Fibroblast of peridontal ligament (primary cell): ENCODE results near the gene KLHL25.
"Not testable (repeated sequence)": the region's sequence is repeated elsewhere in the genome, so short reads cannot be mapped to it uniquely, and the experiment has no call there.

Experiments
- DNase-seq: peaks from one replicate; pipeline ENCODE4 v3.0.0-alpha.2; 2010; ENCODE audit errors: extremely low read depth

The KLHL25 gene

DNA sequence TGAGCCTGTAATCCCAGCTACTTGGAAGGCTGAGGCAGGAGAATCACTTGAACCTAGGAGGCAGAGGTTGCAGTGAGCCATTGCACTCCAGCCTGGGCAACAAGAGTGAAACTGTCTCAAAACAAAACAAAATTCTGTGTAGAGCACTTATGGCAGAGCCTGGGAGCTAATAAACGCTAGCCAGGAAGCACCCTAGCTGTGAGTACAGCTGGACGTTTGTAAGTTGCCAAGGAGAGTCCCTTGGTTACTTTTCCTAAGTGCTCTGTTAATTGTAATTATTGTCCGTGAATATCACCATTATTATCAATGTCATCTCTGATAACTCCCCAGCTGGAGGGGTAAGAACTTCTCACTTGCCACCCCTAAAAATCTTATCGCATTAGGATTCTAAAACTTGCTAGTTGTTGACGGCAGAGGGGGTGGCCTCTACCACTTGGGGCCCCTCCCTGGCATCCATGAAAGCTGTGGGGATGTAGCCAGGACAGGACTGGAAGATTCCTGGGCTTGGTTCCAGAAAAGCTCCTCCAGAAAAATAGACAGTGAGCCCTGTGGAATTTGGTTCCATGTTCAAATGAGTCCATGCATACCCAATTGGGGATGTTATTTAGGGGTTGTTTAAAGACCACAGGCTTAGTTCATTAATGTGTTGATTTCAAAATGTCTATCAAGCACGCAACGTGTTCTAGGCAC lies 9.9 kb upstream of the KLHL25 start:
- no peak for DNase-seq

DNA sequence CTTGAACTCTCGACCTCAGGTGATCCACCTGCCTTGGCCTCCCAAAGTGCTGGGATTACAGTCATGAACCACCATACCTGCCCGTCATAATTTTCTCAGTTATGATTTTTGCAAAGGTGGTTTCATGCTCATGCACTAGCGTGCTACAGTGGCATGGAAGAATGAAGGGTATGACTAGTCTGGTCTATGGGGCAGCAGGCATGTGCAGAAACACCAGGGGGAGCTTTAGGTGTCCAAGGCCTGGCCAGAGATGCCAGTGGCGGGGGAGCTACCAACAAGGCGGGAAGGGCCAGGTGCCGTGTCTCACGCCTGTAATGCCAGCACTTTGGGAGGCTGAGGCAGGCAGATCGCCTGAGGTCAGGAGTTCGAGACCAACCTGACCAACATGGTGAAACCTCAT lies 7.9 kb upstream of the KLHL25 start:
- DNase-seq, result not testable (repeated sequence)

DNA sequence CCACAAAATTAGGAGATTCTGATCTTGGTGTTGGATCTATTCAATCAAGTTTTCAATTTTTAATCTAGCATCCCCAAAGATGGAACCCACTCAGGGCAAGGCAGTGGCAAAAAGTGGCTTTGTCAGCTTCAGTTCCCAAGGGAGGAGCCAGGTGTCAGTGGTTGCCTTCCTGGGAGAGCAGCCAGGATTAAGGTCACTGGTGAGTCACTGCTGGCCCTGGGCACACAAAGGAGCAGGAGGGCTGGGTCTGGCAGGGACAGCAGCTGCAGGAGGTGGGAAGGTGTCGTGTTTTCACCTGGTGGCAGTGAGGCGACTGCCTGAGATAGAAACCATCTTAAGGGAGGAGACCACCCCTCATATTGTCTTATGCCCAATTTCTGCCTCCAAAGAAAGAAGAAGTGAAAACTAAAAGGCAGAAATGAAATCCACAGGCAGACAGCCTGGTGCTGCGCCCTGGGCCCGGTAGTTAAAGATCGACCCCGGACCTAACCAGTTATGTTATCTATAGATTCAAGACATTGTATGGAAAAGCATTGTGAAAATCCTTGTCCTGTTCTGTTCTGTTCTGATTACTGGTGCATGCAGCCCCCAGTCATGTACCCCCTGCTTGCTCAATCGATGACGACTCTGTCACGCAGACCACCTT lies 5.9 kb upstream of the KLHL25 start:
- no peak for DNase-seq

DNA sequence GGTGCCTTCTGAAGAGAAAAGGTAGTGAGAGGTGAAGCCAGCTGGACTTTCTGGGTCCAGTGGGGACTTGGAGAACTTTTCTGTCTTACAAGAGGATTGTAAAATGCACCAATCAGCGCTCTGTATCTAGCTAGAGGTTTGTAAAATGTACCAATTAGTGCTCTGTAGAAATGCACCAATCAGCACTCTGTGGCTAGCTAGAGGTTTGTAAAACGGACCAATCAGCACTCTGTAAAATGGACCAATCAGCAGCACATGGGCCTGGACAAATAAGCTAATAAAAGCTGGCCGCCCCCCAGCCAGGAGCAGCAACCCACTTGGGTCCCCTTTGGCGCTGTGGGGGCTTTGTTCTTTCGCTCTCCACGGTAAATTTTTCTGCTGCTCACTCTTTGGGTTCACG lies 1.6 kb upstream of the KLHL25 start:
- DNase-seq, result not testable (repeated sequence)

DNA sequence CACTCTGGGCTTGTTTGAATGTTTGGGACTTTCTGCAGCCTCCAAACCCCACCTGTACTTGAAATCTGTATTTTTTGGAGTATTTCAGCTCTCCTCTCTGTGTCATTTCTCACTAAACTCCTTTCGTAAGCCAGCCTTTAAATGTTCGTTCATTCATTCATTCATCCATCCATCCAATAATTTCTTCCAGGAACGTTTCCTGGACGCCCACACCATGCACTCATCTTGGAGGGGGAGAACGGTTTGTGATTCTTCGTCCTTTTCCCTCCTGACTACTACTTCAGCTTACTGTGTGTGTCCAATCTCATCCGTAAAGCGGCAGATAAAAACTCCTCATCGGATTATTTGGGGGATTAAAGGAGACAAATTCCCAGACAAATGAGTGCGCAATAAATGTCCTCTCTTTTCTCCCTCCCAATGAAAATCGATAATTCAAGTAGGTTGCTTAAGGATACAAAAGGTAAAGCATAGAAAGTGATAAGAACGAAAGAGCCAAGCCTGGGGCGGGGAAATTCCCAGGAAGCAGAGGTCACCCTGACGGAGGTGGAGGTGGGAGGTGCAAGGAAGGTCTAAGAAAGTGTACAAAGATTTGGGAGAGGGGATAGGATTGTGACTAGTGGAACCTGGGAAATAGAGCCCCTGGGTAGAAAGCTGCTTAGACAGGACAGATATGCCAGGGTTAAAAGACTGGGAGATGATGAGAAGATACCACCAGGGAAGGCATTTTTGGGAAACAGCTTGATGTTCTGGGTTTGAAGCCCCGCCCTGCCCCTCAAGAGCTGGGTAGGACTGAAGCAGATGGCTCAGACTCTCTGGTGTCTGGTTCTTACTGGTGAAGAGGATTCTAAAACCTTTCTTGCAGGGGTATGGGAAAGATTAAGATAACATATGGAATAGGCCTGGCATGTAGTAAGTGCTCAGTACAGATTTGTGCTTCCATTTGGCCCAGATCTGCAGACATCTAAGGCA lies 896 bp upstream of the KLHL25 start:
- no peak for DNase-seq

DNA sequence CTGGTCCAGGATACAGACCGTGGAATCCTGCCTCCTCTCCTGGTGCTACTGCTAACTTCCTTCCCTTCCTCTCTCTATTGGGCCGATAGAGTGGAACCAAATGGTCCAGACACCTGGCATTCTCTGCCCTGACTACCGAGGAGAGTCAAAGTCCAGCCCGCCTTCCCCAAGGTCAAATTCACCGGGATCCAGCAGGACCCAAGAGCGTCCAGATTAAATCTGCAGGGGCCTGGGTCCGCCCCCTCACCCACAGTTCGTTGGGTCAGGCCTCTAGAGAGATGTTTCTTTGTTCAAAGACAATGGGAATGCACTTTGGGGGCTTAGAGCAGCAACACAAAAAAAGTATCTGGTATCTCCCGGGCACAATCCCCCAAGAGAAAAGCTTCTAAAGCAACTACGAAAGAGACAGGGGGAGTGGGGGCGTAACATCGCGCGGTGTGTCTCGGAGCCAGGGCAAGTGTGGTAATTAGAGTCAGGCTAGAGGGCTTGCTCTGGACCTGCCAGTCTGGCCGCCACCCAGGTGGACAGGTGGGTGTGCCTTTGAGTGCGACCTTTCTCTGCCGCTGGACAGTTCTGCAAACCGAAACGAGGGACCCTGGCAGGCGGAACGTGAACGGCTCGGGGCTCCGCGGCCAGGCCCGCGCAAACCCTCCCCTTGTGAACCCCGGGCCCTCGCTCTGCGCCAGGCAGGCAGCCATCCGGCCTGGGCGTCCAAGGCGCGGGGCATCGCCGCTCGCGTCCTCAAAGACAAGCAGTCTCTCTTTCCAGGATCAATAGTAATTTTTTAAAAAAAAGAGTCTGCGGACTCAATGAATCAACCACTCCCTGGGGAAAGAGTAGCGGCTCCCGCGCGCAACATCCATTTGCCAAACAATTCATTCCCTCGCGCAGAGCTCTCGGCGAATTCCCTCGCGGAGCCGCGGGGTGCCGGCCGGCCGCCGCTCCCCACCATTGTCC lies 806 bp downstream of the KLHL25 start:
- DNase-seq, result peak; percentile 56

DNA sequence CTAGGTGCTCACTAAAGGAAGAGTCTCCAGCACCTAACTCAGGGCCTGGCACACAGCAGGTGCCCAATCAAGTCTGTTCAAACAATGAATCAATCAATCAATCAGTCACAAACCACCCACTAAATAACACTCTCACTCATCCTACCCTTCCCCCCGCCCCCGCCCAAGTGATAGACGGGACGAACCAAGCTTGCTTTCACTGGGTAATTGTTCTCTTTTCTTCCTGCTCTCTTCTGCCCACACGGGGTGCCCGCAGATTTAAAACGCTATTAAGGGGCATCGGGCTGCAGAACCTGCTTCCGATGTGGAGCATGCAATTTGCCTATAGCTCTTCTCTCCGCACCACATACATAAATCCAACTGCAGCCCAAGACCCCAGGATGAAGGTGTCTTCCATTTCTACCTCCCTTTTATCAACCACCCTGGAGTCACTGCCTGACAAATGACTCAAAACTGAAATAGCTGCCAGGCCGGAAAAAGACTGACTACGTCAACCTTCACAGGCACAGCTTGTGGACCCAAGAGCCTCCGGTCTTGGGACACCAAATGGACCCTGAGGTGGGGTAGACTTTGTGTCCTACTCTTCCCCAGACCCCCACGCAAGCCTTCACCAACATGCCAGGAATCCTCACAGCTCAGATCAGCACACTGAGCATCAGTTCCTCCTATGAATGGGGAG lies 1.7 kb downstream of the KLHL25 start:
- no peak for DNase-seq

DNA sequence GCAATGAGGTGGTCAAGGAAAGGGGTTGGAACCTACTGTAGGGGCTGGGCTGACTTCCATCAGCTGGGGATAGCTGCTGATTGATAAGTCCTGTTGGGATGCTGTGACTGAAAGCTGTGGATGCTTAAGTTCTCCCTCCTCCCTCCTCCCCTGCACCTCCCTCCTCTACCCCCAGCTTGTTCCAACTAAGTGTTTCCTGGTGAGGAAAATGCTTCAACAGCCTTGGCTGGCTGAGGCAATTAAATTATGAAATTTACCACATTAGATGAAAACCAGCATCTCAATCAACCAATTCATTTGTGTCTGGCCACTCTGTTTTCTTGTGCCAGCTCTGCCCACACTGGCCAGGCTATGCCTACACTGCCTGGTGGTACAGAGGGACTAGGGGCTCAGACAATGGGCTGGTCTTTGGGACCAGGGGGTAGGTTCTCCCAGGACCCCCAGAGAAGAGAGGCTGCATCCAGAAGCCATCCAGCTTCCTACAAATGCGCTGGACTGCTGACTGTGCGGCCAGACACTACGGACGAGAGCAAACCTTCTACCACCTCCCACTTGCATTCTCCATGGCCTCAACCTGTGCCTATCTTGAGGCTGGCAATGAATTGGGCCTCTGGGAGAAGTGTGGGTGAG lies 2.5 kb downstream of the KLHL25 start:
- DNase-seq, result no peak

DNA sequence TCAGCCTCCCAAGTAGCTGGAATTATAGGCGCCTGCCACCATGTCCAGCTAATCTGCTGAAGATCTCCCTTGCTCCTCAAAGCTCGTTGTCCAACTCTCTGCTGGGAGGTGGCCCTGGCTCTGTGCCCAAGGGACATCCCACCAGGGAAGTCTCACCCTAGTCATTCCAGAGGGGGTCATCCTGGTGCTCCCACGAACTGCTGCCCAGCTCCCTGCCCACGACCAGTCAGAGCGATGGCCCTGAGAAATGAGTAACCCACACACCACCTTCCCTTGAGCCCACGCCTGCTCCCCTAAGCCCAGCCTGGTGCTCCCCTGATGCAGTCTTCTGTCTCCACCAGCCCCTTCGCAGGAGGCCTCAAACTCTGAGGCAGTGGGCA lies 5.2 kb downstream of the KLHL25 start:
- DNase-seq, result no peak

DNA sequence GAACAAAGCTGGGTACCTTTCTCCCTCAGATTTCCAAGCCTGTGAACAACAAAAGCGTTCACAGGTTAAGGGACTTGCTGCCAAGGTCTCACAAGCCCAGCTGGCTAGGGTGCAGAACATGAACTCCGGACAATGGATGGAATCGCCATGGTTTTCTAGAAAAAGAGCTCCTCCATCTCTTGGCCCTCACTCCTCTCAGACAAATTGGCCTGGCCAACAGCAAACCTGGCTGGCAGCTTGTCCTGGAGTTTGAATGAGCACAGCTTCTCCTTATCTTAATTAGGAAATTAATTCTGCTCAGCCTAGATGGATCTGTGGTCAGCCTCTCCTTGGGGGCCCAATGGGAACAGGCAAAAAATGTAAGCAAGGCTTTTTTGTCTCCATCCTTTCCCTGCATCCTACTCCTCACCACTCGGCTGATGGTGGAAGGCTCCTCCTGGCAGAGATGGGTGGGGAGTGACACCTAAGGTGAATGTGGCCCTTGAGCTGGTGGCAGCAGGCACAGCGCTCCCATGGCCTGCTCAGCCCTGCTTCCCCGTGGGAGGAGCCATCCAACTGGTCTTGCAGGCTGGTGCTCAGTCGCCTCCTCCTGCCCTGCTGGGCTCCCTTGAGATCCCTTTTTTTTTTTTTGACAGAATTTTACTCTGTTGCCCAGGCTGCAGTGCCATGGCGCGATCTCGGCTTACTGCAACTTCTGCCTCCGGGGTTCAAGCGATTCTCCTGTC lies 5.8 kb downstream of the KLHL25 start:
- DNase-seq, result no peak

DNA sequence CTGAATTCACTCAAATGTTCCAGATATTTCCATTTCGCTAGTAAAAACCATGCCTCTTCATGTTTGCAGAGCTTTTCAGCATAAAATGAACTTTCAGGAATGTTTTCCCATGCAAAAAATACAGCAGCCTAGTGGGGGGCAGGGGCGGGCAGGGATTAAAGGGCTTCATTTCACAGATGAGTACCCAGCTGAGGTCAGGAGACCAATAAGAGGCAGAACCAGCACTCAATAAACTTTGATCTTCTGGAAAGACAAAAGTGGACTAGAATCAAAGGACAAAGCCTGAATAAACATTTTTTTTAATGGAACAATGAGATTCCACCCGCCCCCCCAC lies 8.0 kb downstream of the KLHL25 start:
- no peak for DNase-seq

DNA sequence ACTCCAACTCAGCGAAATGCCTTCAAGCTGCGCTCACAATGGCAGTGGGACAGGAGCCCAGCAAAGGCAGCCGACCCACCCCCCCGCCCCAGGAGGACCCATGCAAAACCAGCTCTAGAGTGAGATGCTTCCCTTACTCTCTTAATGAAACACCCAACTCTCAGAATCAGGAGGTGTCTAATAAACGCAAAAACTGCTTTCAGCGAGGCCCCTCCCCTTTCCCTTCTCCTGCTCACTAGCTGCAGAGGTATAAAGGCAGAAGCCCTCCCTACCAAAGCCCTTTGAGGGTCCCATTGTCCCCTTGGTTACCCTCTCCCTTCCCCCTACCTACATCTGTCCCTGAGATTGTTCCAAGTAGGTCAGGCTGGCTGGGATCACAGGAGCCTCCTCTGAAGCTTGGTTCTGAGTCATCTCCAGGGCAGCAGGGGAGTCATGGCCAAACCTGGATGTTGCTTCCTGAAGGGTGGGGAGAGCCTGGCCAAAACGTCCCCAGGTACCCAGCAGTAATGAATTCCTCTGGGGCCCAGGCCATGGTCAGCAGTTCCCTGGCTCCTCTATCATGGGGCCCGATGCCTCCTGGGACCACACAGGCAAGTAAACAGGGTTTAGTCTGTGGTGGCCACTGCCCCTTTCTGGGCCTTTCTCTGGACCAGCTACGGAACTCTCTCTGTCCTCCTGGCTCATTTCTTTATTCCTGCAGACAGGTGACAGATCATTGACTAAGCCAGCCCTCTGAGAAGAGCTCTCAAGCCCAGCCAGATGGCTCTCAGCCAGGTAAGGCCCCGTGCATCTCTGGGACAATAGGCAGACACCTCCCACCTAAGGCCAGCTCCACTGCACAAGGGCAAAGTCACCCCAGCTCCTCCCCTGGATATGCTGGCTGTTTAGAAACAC lies 8.6 kb downstream of the KLHL25 start:
- DNase-seq, result no peak

DNA sequence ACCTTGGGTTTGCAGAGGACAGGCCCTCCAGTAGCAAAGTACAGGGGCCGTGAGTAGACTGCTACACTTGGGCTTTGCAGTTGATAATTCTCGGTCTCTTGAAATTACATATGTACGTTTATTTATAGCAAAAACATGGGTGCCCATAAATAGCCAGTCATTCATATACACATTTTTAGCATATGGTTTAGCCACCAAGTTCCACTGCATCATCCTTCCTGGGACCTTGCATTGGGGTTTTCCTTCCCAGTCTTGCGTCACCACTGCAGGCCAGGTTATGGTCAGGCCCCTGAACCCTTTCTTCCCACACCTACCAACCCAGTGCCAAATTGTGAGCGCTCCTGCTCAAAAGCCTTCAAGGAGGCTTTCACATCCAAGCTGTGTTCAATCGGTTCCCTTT lies 12.7 kb downstream of the KLHL25 start:
- no peak for DNase-seq

DNA sequence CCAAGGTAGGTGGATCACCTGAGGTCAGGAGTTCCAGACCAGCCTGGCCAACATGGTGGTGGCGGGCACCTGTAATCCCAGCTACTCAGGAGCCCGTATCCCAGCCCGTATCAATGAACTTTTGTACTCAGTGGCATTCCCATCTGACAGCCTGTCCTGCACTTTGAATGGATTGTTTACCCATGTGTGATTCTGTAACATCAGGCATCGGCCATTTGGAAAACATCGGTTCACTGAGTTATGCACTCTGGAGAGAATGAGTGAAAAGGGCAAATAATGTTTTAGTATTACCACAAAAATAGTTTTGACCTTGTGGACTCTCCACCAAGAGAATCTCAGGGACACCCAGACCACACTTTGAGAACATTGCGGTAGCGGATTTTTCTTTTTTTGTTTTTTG lies 13.6 kb downstream of the KLHL25 start:
- no peak for DNase-seq

DNA sequence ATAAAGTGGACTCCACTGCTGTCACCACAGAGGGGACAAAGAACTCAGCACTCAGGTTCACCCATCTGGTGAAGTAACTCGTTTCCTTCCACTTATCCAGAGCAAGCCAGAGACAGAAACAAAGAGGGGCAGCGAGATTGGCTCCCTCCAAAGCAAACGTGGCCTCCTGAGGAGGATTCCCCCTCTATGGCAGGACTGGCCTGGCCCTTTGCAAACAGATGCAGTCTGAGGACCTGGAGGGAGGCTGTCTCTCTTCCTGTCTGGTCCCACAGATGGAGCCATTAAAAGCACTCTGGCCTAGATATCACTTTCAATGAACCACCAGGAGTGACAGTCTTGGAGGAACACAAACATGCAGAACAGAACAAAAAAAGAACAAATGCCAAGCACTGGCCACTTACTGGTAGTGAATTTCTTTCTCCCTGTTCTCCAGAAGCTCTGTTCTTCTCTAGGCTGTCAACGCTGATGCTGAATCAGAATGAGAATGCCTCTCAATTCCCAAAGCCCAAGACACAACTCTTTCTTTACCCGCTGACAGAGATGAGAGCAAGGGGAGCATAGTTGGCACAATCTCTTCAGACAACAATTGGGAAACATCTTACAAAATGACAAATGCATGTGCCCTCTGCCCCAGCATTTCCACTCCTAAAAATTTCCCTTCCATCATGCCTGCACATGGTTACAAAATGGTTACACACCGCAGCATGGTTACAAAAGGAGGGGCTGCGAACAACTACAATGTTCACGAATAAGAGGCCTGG lies 14.3 kb downstream of the KLHL25 start:
- DNase-seq, result no peak

DNA sequence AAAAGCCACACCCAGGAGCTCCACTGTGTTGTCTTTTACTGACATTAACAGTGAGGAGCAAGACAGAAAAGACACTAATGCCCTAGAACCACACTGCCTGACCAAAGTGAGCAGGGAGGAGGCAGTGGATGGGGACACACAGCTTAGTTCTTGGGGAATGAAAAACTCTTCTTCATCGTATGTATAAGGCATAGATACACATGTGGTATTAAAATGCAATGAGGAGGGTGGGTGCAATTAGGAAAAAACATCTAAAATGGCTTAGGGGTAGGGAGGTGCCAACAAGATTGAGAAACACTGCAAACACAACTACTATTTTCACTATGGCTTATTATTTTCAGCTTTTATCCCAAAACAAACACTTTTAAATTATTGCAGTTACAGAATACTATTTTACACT lies 15.5 kb downstream of the KLHL25 start:
- DNase-seq, result no peak

DNA sequence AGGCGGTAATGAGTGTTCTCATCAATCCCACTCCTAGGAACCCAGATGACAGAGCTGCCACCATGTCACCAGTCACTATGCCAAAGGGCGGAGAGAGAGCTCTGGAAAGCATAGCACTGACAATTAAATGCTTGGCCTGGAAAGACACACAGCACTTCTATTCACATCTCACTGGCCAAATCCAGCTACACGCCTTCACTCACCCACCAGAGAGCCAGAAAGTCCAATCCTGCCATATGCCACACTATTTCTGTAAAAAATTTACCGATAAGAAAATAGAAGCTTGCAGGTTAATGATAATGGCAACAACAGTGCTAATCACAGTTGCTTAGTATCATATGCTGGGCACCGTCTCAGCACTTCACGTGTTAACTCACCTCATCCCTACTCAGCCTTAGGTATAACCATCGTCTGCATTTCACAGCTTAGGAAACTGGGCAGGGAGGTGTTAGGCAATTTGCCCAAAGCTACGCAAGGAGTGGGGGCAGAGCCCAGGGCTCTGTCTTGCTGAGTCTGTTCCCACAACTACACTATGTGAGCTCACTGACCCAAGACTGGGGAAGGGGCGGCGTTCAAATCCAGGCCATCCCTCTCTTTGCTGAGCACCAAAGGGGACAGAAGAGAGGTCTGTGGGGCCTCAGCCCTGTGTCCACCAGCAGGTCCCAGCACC lies 16.5 kb downstream of the KLHL25 start:
- DNase-seq, result no peak
